Islet precursor cell (in vitro differentiated cells): ENCODE results near the gene POLR3H.
A peak's percentile ranks its signal among the peaks of the same experiment; 100 is the strongest.

Experiments used
- DNase-seq: peaks from one replicate; pipeline ENCODE4 v3.0.0-alpha.2; 2018

POLR3H gene

DNA sequence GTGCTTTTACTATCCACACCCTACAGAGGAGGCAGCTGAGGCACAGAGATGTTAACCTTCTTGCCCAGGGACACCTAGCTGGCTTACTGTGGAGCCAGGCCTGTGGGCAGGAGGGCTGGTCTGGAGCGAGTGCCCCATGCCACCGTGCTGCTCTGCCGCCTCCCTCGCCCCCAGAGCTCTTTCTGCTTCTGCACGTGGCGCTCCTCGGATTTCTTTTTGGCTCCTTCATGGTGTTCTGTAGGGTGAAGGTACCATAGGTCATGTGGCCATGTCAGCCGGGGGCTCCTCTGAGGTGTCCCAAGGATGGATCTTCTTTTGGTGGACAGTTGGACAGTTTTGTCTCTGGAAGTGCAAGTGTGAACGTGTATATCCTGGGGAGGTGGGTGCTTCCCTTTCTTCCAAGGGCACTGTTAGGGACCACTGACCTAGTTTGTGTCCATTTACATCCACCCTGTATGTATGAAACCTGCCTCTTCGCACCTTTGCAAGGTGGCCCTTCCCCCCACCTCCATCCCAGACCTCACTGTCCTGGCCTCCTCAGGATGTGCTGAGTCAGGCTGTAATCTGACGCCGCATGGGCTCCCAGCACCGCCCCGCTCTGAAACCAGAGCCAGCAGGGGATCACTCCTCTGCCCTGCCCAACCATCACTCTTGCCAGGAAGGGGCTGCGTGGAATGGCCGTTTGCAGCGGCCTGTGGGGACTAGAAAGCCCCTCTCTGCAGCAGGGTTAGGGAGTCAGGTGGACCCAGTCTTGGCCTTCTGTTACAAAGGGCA, 31.7 kb downstream of the POLR3H start:
- DNase-seq = peak; percentile 91

DNA sequence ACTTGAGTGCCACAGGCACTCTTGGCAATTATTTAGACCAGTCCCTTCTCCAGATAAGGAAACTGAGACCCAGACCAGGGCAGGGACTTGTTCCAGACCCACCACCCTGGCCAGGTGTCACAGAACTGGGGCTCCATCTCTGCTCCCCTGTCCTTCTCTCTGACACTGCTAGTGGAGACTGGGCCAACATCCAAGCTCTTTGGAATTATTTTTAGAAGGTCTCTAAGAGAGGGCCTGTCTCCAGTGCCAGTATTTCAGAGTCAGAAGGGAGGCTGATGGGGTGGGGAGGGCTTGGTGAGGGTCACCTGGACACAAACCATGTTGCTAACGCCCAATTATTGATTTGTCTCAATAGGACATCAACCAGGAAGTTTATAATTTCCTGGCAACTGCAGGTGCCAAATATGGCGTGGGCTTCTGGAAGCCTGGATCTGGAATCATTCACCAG, 32.7 kb downstream of the POLR3H start:
- no peak for DNase-seq

DNA sequence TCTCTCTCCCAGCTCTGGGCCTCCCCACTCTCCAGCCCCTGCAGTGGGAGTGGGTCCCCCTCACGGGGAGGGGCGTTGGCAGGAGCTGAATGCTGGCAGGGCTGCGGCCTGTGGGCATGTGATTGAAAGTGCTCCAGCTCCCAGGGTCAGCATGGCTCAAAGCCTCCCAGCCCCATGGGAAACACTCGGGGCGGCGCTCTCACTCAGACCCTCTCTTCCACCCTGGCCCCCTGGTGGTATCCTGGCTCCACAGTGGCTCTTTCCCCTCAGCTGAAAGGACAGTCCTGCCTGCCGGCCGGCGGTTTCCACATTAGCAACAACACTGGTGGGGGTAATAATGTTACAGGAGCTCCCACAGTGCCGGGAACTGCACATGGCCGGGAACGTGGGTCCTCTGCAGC, 35.5 kb downstream of the POLR3H start:
- DNase-seq = no peak

DNA sequence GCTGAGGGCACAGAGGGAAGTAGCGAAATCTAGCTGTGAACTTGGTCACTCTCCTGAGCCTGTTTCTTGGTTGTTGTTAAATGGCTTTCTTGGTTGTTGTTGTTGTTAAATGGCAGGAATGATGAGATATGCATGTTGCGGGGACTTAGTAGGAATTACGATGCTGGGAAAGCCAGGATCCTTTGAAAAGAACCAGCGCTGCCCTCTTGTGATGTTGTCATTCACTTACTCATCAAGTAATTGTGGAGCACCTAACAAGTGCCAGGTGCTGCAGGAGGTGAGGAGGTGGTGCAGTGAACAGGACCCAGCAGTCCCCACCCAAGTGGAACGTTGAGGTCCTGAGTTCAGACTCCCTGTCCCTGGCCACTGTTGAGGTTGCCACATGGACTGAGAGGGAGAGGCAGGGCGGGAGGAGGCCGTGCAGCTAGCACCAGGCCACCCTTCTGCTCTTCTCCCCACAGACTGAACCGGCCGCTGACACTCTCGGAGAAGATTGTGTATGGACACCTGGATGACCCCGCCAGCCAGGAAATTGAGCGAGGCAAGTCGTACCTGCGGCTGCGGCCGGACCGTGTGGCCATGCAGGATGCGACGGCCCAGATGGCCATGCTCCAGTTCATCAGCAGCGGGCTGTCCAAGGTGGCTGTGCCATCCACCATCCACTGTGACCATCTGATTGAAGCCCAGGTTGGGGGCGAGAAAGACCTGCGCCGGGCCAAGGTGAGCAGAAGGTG, 36.8 kb downstream of the POLR3H start:
- DNase-seq = no peak

DNA sequence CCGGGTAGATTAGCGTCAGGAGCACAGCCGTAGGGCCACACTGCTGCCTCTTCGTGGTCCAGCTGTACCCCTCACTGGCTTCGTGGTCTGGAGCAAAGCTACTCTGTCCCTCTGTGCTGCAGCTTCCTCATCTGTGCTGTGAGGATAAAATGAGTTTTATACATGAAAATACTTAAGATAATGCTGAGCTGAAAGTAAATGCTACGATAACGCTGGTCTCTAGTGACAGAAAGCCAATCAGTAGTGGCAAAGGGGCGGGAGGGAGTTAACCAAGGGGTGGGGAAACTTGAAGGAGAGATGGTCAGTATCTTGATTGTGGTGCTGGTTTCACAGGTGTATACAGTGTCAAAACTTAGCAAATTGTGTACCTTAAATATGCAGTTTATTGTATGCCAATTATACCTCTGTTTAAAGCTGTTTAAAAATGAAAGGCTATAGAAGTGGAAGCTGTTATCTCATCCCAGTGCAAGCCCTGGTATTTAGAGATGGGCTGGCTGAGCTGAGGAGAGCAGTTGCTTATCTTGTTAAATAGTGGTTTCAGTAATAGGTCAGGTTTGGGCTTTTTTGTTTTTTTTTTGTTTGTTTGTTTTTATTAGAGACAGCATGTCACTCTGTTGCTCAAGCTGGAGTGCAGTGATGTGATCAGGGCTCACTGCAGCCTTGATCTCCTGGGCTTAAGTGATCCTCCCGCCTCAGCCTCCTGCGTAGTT, 38.6 kb downstream of the POLR3H start:
- DNase-seq = no peak

DNA sequence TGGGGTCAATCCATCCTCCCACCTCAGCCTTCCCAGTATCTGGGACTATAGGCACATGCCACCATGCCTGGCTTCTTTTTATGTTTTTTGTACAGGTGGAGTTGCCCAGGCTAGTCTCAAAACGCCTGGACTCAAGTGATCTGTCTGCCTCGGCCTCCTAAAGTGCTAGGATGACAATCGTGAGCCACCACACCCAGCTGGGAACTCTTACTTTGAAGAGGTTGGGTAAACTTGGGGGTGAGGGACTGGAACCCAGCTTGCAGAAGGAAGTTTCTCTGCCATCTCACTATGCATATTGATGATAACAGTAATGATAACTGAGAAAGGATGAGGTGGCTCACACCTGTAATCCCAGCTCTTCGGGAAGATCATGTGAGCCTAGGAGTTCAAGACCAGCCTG, 39.5 kb downstream of the POLR3H start:
- no peak for DNase-seq

DNA sequence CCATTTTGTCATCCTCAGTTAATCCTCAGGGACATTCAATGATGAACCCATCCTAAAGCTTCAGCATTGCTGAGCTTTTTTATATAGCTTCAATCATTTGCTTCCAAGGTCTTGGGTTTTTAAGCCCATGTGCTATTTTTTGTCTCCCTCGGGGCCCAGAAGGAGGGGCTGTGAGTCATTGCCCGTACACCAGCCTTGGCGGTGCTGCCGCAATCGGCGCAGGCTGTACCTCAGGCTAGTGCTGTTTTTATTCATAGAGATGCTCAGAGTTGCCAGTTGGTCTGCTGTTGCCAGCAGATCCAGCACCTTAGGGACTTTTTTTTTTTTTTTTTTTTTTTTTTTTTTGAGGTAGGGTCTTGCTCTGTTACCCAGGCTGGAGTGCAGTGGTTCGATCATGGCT, 39.9 kb downstream of the POLR3H start:
- no peak for DNase-seq

DNA sequence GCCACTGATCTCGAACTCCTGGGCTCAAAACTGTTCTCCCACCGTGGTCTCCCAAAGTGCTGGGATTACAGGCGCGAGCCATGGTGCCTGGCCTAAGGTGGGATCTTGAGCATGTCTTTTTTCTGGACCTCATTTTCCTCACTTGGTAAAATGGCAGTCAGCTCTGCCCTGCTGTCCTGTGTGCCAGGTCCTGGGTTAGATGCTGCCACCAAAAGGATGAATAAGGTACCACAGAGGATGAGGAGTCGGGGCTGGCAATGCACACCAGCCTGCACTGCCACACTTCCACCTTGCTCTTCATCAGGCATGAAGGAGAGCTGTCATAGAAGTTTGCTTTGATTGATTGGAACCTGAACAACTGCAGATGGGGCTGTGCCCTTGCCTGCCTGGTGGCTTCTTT, 43.1 kb downstream of the POLR3H start:
- DNase-seq = no peak

DNA sequence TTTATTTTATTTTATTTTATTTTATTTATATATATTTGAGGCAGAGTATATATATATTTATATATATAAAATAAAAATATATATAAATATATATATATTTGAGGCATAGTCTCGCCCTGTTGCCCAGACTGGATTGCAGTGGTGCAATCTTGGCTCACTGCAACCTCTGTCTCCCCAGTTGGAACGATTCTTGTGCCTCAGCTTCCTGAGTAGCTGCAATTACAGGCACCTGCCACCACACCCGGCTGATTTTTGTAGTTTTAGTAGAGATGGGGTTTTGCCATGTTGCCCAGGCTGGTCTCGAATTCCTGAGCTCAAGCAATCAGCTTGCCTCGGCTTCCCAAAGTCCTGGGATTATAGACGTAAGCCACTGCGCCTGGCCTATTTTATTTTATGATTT, 44.0 kb downstream of the POLR3H start:
- no peak for DNase-seq

DNA sequence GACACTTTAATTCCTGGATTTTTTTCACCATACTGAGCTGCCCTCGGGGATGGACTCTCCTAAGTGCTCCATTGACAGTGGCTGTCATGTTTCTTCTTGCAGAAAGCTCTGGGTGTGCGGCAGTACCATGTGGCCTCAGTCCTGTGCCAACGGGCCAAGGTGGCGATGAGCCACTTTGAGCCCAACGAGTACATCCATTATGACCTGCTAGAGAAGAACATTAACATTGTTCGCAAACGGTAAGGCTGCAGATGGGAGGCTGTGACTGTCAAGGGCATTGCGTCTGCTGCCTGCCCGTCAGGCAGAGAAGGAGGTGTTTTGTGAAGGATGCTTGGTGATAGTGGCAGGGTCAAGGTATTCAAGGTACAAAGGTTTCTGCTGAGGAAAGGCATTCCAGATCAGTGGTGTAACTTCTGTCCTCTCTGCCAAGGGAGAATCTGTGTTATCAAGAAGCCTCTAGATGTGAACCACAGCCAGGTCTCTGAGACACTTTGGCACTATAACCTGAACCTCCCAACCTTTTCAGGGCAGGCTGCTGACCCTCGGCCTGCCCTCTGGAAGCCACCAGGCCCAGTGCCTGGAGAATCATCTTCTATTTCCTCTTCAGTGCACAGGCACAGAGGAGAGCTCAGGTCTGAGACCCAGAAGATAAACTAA, 44.5 kb downstream of the POLR3H start:
- DNase-seq = no peak

DNA sequence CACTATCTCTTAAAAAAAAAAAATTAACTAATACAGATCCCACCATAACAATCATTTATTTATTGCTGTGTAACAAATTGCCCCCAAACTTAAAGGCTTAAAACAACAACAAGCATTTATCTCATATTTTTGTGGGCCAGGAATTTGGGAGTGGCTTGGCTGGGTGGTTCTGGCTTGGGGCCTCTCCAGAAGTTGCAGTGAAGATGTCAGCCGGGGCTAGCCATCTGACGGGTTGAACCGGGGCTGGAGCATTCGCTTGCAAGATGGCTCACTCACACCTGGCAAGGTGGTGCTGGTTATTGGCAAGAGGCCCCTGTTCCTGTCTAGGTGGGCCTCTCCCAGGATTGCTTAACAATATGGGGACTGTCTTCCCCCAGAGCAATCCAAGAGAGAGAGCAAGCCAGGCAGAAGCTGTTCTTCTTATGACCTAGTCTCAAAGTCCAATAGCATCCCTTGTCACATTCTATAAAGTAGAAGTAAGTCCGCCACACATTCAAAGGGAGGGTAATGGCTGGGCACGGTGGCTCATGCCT, 45.9 kb downstream of the POLR3H start:
- no peak for DNase-seq

DNA sequence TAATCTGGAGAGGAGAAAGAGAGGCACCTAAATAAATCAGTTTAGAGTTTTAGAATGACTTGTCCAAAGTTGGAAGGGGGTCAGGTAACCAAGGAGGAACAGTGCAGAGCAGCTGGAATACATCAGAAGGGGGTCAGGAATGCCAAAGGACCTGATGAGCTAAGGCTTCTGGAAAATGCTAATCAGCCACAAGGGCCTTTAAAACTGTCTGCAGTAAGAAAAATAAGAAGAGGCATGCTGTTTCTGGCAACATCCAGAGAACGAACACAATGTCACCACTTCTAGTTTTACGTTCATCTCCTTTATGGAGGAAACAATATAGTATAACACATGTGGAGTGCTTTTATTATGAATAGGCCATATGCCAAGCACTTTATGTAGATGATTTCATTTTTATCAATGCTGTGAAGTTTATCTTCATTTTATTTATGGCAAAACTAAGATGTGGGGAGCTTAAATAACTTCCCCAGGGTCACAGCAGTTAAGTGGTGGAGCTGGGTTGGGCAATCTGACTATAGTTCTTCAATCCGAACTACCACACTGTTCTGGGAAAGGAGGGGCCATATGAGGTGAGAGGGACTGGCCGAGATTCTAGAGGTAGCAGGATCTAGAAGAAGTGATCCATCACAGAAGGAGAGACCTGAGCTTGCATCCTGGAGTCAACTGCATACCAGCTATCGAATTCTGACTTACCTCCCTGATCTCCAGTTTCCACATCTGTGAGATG, 52.7 kb downstream of the POLR3H start:
- no peak for DNase-seq

DNA sequence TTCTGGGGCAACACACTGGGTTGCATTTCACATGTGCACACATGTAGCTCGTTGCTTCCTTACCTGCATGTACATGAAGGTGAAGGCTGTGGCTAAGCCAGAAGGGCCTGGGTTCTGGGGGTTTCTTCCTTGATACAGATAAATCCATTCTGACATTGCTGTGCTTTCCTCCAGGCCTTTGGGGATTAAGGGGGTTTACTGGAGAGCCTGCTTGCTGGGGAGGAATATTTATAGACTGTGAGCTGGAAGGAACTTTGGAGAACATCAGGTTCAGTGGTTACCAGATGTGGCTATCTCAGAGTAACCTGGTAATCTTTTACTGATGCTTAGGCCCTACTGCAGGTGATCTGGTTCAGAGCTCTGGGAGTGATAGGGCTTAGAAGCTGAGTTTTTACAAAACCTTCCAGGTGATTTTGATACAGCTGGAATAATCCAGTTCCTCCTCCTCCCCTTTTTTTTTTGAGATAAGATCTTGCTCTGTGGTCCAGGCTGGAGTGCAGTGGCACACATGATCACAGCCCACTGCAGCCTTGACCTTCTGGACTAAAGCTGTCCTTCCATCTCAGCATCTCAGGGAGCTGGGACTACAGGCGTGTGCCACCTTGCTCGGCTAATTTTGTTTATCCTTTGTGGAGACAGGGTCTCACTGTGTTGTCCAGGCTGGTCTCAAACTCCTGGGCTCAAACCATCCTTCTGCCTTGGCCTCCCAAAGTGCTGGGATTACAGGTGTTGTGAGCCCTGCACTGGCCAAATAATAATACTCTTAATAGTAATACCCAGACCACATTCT, 55.5 kb downstream of the POLR3H start:
- no peak for DNase-seq

DNA sequence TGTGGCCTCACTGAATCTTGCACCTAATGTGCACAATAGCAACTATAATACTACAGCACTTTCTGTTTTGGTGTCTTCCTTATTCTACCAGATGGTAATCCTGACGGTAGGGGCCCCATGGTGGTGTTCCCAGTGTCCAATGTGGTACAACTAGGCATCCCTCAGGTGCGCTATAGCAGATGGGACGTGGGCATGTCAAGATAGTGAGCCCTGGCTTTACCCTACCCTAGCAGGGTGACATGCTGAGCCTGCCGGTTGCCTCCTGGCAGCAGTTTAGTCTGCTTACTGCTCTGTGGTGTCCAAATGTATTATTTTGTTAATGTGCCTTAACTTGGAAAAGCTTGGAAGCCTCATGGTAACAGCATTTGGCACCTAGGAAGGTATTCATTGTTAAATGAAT, 56.2 kb downstream of the POLR3H start:
- DNase-seq = no peak

DNA sequence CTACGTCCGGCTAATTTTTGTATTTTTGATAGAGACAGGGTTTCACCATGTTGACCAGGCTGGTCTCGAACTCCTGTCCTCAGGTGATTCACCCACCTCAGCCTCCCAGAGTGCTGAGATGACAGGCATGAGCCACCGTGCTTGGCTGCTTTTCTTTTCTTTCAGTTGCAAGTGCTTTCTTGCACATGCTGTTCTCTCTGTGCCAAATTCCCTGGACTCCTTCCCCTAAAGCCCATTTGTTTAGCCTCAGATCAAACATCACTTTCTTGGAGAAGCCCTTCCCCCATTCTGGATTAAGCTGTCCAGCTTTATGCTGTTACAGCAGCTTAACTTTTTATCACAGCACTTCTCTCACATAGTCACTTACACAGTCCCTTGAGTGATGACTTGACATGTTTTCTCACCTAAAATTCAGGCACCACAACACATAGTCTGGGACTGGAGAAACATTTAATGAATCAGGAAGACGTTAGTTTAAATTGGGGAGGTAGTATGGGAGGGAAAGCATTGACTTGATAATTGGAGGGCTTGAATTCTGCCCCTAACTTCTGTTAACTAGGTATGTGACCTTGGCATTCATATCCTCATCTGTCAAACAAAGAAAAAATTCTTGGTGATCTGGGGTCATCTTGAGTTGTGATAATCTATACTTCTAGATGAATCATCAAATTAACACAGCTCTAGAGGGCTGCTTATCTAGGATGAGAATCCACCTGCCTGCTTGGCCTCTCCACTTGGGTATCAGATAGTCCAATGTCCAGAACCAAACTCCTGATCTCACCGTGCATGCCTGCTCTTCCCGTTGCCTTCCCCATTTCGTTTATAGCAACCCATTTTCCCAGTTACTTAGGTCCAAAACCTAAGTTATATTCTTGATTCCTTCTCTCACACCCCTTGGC, 57.0 kb downstream of the POLR3H start:
- DNase-seq = no peak

DNA sequence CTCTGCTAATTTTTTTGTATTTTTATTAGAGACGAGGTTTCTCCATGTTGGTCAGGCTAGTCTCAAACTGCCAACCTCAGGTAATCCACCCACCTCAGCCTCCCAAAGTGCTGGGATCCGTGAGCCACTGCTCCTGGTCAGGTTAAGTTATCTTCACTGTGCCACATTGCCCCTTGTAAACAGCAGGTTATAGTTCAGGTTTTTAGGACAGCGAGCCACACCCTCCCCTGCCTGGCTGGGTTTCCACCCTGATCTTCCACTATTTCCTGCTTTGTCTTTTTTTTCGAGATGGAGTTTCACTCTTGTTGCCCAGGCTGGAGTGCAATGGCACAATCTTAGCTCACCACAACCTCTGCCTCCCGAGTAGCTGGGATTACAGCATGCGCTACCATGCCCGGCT, 59.2 kb downstream of the POLR3H start:
- DNase-seq = no peak

DNA sequence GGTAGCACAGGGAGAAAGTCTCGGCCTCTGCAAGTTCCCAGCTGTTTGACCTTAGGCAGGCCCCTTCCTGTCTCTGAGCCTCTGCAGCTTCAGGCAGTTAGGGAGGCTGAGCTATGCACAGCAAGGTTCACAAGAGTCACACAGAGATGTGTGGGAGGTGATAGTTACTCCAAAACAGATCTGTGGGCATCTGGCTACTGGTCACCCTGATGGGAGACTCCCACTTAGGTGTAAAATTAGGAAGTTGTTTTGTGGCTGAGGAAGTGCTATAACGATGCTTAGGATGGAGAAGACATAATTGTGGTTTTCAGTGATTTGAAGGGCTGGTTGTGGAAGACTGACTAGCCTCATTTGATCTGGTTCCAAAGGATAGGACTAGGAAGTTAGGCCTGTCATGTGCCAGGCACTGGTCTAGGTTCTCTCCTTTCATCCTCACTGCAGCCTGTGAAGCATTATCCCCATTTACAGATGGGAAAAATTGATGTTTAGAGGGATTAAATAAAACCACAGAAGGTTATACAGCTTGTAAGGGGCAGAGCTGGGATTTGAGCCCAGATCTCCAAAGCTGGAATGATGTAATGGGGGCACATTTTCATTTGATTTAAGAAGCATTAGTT, 61.8 kb downstream of the POLR3H start:
- DNase-seq = no peak

DNA sequence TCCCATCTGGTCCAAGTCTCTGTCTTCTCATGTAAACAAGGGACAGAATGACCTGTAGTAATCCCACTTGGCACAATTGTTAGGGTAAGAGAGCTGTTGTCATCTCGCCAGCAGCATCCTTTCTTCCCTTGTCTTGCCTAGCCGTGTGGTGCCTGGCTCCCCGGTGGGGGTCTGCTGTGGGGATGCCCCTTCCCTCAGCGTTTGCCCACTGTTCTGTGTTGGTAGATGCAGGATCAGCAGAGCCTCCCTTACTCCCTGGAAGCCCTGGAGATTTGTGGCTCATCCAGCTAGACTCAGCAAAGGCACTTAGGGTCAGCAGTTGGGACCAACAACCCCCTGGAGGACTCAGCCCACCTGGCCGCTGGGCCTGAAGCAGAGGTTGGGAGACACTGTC, 62.3 kb downstream of the POLR3H start:
- no peak for DNase-seq

DNA sequence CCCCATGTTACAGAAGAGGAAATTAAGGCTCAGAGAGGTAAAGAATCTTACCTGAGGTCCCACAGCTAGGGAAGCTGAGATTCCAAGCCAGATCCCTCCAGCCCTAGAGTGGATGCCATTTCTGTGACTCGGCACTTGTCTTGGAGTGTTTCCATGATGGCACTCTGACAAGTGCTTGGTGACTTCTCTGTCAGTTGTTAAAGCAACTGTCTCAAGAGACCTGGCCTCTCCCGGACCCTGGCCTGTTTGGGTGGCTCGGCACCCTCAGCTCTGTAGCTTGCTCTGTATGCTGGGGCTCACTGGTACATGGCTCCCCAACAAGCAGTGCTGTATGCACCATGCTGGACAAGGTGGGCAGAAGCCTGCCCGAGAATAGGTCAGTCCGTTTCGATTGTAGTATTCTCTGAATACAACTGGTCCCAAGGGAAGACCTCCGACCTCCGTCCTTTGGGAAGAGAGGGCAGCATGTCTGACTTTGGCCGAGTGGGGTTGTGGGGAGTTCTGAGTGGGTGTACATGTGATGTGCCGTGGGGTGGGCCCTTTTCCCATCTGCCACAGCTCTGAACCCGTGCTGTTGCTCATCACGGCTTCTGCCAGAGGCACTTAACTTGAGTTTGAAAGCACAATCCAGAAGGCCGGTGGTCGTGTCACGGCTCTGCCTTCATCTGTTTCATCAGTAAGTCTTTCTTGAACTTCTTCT, 63.0 kb downstream of the POLR3H start:
- no peak for DNase-seq
